ENCODE results near the gene IGFBP6.
A peak's percentile ranks its signal among the peaks of the same experiment; 100 is the strongest.

Gene IGFBP6

GRCh38 chr12:53096759-53097158 lies 708 bp upstream of the IGFBP6 start:
- Histone ChIP-seq H3K4me1 (ENCODE audit: low read length) (peaks cover 14% of the 10 kb centered on the region), H3K9ac (ENCODE audit: low read length) (no peak overlapping the region), H3K27ac (ENCODE audit: low read length) (no peak overlapping the region)

GRCh38 chr12:53097207-53097563 lies 282 bp upstream of the IGFBP6 start:
- no peak for DNase-seq
- Histone ChIP-seq H2AFZ (ENCODE audit: low read length) (peak overlapping the region; percentile 99), H3K27me3 (replicated peaks; ENCODE audit: insufficient read depth, low read length) (0 out of 2 replicates have a peak, but pooled peaks cover 7% of the 10 kb centered on the region), H3K4me3 (ENCODE audit: low read length) (peak overlapping the region; percentile 77), H3K4me1 (ENCODE audit: low read length) (peaks cover 17% of the 10 kb centered on the region), H3K9me3 (replicated peaks; ENCODE audit: insufficient read depth, low read length) (no peaks in the 10 kb centered on the region), H3K27ac (ENCODE audit: low read length) (no peak overlapping the region), H3K36me3 (replicated peaks; ENCODE audit: insufficient read depth, low read length) (no peaks in the 10 kb centered on the region), H3K9ac (ENCODE audit: low read length) (peak overlapping the region; percentile 39; the same call in 1 of the 2 replicates), H3K9me2 (replicated peaks; ENCODE audit: insufficient read depth, low read length) (no peaks in the 10 kb centered on the region), H4K20me1 (ENCODE audit: insufficient read depth, low read length) (no peaks in the 10 kb centered on the region), H3K4me2 (ENCODE audit: low read depth, low read length) (peak overlapping the region; percentile 100), H3F3A (ENCODE audit: insufficient read depth, low read length) (peaks cover 4% of the 10 kb centered on the region; the same call in 1 of the 2 replicates), H3K79me2 (ENCODE audit: low read length) (no peaks in the 10 kb centered on the region)
- no peak for TF ChIP-seq CTCF (IDR thresholded peaks at IDR 0.05; ENCODE audit: low read length)
- no peak for TF ChIP-seq EZH2phosphoT487 (IDR thresholded peaks at IDR 0.05; ENCODE audit: low read length)
- no peak for TF ChIP-seq EZH2 (optimal IDR thresholded peaks at IDR 0.05; ENCODE audit: low read depth, low read length)

More at GRCh38 chr12:53096759-53097158, 708 bp upstream of the IGFBP6 start:
- Histone ChIP-seq H3K9me3 (replicated peaks; ENCODE audit: insufficient read depth, low read length) (no peaks in the 10 kb centered on the region), H3K79me2 (ENCODE audit: low read length) (no peaks in the 10 kb centered on the region), H3K4me2 (ENCODE audit: low read depth, low read length) (peak overlapping the region; percentile 100; the same call in 1 of the 2 replicates), H3F3A (ENCODE audit: insufficient read depth, low read length) (peaks cover 4% of the 10 kb centered on the region; the same call in 1 of the 2 replicates), H2AFZ (ENCODE audit: low read length) (no peak overlapping the region), H3K9me2 (replicated peaks; ENCODE audit: insufficient read depth, low read length) (no peaks in the 10 kb centered on the region), H3K4me3 (ENCODE audit: low read length) (no peak overlapping the region), H3K36me3 (replicated peaks; ENCODE audit: insufficient read depth, low read length) (no peaks in the 10 kb centered on the region), H3K27me3 (replicated peaks; ENCODE audit: insufficient read depth, low read length) (0 out of 2 replicates have a peak, but pooled peaks cover 7% of the 10 kb centered on the region), H4K20me1 (ENCODE audit: insufficient read depth, low read length) (no peaks in the 10 kb centered on the region)
- TF ChIP-seq CTCF (IDR thresholded peaks at IDR 0.05; ENCODE audit: low read length) (no peak), EZH2phosphoT487 (IDR thresholded peaks at IDR 0.05; ENCODE audit: low read length) (no peak), EZH2 (optimal IDR thresholded peaks at IDR 0.05; ENCODE audit: low read depth, low read length) (no peak)
- no peak for DNase-seq

GRCh38 chr12:53098354-53098981 lies 1.0 kb downstream of the IGFBP6 start:
- no peaks in the 10 kb centered on the region for H3K9me3 ChIP-seq (replicated peaks; ENCODE audit: insufficient read depth, low read length)
- no peaks in the 10 kb centered on the region for H3K79me2 ChIP-seq (ENCODE audit: low read length)
- H3K4me1 ChIP-seq (ENCODE audit: low read length) = peaks cover 29% of the 10 kb centered on the region
- no peak for TF ChIP-seq EZH2 (optimal IDR thresholded peaks at IDR 0.05; ENCODE audit: low read depth, low read length)
- TF ChIP-seq EZH2phosphoT487 (IDR thresholded peaks at IDR 0.05; ENCODE audit: low read length) = no peak
- 0 out of 2 replicates have a peak, but pooled peaks have one; percentile 2 for TF ChIP-seq CTCF (IDR thresholded peaks at IDR 0.05; ENCODE audit: low read length)
- peak overlapping the region; percentile 77 for H3K4me3 ChIP-seq (ENCODE audit: low read length)
- peak overlapping the region; percentile 100 for H3K4me2 ChIP-seq (ENCODE audit: low read depth, low read length)
- H3K9ac ChIP-seq (ENCODE audit: low read length) = peak overlapping the region; percentile 29; the same call in 1 of the 2 replicates
- no peaks in the 10 kb centered on the region for H4K20me1 ChIP-seq (ENCODE audit: insufficient read depth, low read length)
- 0 out of 2 replicates have a peak, but pooled peaks cover 7% of the 10 kb centered on the region for H3K27me3 ChIP-seq (replicated peaks; ENCODE audit: insufficient read depth, low read length)
- no peak overlapping the region for H3K27ac ChIP-seq (ENCODE audit: low read length)
- H2AFZ ChIP-seq (ENCODE audit: low read length) = peak overlapping the region; percentile 99
- peaks cover 17% of the 10 kb centered on the region for H3F3A ChIP-seq (ENCODE audit: insufficient read depth, low read length)
- H3K36me3 ChIP-seq (replicated peaks; ENCODE audit: insufficient read depth, low read length) = no peaks in the 10 kb centered on the region
- DNase-seq = peak; percentile 9
- H3K9me2 ChIP-seq (replicated peaks; ENCODE audit: insufficient read depth, low read length) = no peaks in the 10 kb centered on the region
